Gastroesophageal sphincter (tissue), 4 donors: ENCODE results near the gene NOS3. TPM values are rescaled to one million over a fixed set of nuclear protein-coding genes. Genes with fewer than 3 reads are reported as not detected.

Experiments
- ATAC-seq: fragments of 150-250 bp; one replicate; pipeline ENCODE4 v1.9.1; 2016; ENCODE audit warnings: mild to moderate bottlenecking, moderate library complexity
- H3K27ac ChIP-seq, 4 donors: fragments of 200-600 bp; sonication (generic) in 3 of 4; 1 replicate in 3 of 4; 2 replicates in 1 of 4; pipeline ENCODE4 v1.5.1; 2016 to 2019
- H3K27me3 ChIP-seq: fragments of 200-600 bp; sonication (generic); one replicate; pipeline ENCODE4 v1.5.1; 2019
- H3K36me3 ChIP-seq, 2 donors: fragments of 200-600 bp; sonication (generic); one replicate each; pipeline ENCODE4 v1.5.1; 2019; ENCODE audit warnings: control low read depth in 1 of 2
- H3K4me1 ChIP-seq, 3 donors: fragments of 200-600 bp; sonication (generic); 1 replicate in 2 of 3; 2 replicates in 1 of 3; pipeline ENCODE4 v1.5.1; 2016 to 2019; ENCODE audit warnings: control low read depth in 2 of 3
- H3K4me3 ChIP-seq, 2 donors: fragments of 200-600 bp; sonication (generic); one replicate each; pipeline ENCODE4 v1.5.1; 2019; ENCODE audit warnings: mild to moderate bottlenecking in 1 of 2, moderate library complexity in 1 of 2
- H3K9me3 ChIP-seq, 3 donors: fragments of 200-600 bp; sonication (generic); one replicate each; pipeline ENCODE4 v1.5.1; 2017 to 2019; ENCODE audit warnings: control low read depth in 2 of 3
- EP300 ChIP-seq: sonication (generic); formaldehyde crosslinking; IDR thresholded peaks from one replicate; pipeline ENCODE4 v1.6.1; 2017; ENCODE audit warnings: antibody characterized with exemption, mild to moderate bottlenecking
- POLR2A ChIP-seq, 2 donors: fragments of 450-650 bp; IDR thresholded peaks; one replicate each; pipeline ENCODE4 v1.6.1; 2017; ENCODE audit warnings: antibody characterized with exemption in 2 of 2, mild to moderate bottlenecking in 2 of 2, moderate library complexity in 1 of 2
- POLR2AphosphoS5 ChIP-seq: sonication (generic); formaldehyde crosslinking; IDR thresholded peaks from one replicate; pipeline ENCODE4 v1.6.1; 2017; ENCODE audit warnings: antibody characterized with exemption
- WGBS, 2 donors: methylation state at CpG; one replicate each; pipeline ENCODE4 v1.1.5; 2018; ENCODE audit warnings: low coverage in 1 of 2; 5-methylcytosine and 5-hydroxymethylcytosine counted together
- total RNA-seq, 4 donors: library from RNA; depleted of rRNA; stranded (reverse); fragments of >200 nt; gene quantifications; one replicate each; pipeline ENCODE4 v1.1.0, GENCODE V29; 2016
- TF ChIP-seq, protein P1 (sequence below), 4 experiments: fragments of 200-600 bp in 2 of 4; fragments of 450-650 bp in 2 of 4; sonication (generic) in 1 of 4; IDR thresholded peaks; one replicate each; pipeline ENCODE4 v1.5.1; 2017 to 2019; ENCODE audit warnings: antibody characterized with exemption in 4 of 4, mild to moderate bottlenecking in 2 of 4, moderate library complexity in 2 of 4

The NOS3 gene
- total RNA-seq, 4 donors from 2014 or later: 6.8 to 29.4 (median 13.5) TPM

DNA sequence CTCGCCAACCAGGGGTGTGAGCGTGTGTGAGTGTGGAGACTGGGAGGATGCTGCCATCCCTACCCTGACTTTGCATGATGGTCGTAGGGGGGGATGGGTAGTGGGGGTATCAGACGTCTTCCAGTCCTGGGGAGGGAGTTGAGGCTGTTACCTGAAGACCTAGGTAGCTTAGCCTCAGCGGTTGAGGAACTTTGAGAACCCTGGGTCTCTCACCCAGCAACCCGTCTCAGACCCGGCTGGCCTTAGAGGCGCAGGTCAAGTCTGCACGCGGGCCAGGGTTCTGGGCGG is 71.2 kb downstream of the NOS3 start:
- Histone ChIP-seq H3K27ac (peak overlapping the region in 3 of 4 donors; percentile 86 to 99 (median 95)), H3K4me1 (peaks cover 5 to 60% (median 35%) of the 10 kb centered on the region in 3 donors), H3K4me3 (peak overlapping the region in 1 of 2 donors; percentile 43), H3K27me3 (no peaks in the 10 kb centered on the region), H3K36me3 (peaks cover 0 to 41% of the 10 kb centered on the region in 2 donors), H3K9me3 (no peaks in the 10 kb centered on the region)
- ATAC-seq: no peak
- TF ChIP-seq, protein P1, sequence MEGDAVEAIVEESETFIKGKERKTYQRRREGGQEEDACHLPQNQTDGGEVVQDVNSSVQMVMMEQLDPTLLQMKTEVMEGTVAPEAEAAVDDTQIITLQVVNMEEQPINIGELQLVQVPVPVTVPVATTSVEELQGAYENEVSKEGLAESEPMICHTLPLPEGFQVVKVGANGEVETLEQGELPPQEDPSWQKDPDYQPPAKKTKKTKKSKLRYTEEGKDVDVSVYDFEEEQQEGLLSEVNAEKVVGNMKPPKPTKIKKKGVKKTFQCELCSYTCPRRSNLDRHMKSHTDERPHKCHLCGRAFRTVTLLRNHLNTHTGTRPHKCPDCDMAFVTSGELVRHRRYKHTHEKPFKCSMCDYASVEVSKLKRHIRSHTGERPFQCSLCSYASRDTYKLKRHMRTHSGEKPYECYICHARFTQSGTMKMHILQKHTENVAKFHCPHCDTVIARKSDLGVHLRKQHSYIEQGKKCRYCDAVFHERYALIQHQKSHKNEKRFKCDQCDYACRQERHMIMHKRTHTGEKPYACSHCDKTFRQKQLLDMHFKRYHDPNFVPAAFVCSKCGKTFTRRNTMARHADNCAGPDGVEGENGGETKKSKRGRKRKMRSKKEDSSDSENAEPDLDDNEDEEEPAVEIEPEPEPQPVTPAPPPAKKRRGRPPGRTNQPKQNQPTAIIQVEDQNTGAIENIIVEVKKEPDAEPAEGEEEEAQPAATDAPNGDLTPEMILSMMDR (IDR thresholded peaks at IDR 0.05): no peak
- no peak for TF ChIP-seq POLR2AphosphoS5
- TF ChIP-seq EP300: no peak
- no peak for TF ChIP-seq POLR2A (IDR thresholded peaks at IDR 0.05)
- no CpG with 5 or more reads among the region's 11 CpGs for WGBS, 2 donors

GRCh38 chr7:151062399-151063211 is 71.8 kb downstream of the NOS3 start:
- peak overlapping the region; percentile 19 to 99 (median 90) for H3K27ac ChIP-seq
- H3K4me3 ChIP-seq: peak overlapping the region; percentile 13 to 43
- no peaks in the 10 kb centered on the region for H3K9me3 ChIP-seq
- peaks cover 0 to 47% of the 10 kb centered on the region in 2 donors for H3K36me3 ChIP-seq
- TF ChIP-seq EP300 (no peak), POLR2A (IDR thresholded peaks at IDR 0.05) (no peak), POLR2AphosphoS5 (no peak)
- TF ChIP-seq, protein P1 (IDR thresholded peaks at IDR 0.05): no peak
- WGBS, 2 donors: no CpG with 5 or more reads among the region's 43 CpGs
- ATAC-seq: peak; percentile 39
- peaks cover 3 to 56% (median 30%) of the 10 kb centered on the region in 3 donors for H3K4me1 ChIP-seq
- no peaks in the 10 kb centered on the region for H3K27me3 ChIP-seq

DNA sequence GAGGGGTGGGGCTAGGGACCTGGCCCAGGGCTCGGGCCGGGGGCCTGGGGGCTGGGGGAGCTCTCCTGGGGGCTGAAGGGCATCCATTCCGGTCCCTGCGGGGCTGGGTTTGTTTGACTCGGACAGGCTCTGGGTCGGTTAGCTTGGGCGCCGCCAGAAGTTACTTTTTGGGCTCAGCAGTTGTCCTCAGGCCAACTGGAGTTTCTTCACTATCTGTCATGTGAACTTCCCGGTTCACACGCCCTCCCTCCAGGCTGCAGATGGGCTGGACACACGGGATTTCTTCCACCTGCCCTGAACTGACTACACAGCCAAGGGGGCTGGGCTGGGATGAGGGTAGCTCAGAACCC is 72.4 kb downstream of the NOS3 start:
- ATAC-seq: peak; percentile 35

More for the DNA sequence above, 72.4 kb downstream of the NOS3 start:
- 0% methylated on average over 1 of the region's 11 CpGs; no CpG with 5 or more reads in 1 of the 2 donors for WGBS, 2 donors
- Histone ChIP-seq H3K4me3 (peak overlapping the region; percentile 13 to 43), H3K9me3 (no peaks in the 10 kb centered on the region), H3K27ac (peak overlapping the region; percentile 19 to 99 (median 90)), H3K4me1 (peaks cover 3 to 54% (median 30%) of the 10 kb centered on the region in 3 donors), H3K27me3 (no peaks in the 10 kb centered on the region), H3K36me3 (peaks cover 0 to 53% of the 10 kb centered on the region in 2 donors)
- TF ChIP-seq EP300: no peak
- peak; percentile 53 for TF ChIP-seq POLR2AphosphoS5
- TF ChIP-seq, protein P1 (IDR thresholded peaks at IDR 0.05): no peak
- no peak for TF ChIP-seq POLR2A (IDR thresholded peaks at IDR 0.05)

Other genes with a start within 250 kb of the NOS3 start
- gene TMEM176B, start 190.7 kb upstream of the NOS3 start, total RNA-seq: 10 to 100 TPM; 18.2 to 69.3 (median 52.6) TPM
- gene TMEM176A, start 190.2 kb upstream of the NOS3 start, total RNA-seq: 10 to 100 TPM in 3 of 4 donors, 1 to 10 TPM in 1; 6.5 to 42.4 (median 28.7) TPM
- gene AOC1, start 138.5 kb upstream of the NOS3 start, total RNA-seq: under 1 TPM in 2 of 4 donors, not detected in 2; 0.69 TPM
- gene KCNH2, start 12.7 kb upstream of the NOS3 start, total RNA-seq: 10 to 100 TPM; 26.6 to 63.8 (median 36.3) TPM
- gene ATG9B, start 33.5 kb downstream of the NOS3 start, total RNA-seq: under 1 TPM in 2 of 4 donors, not detected in 2; 0.15 to 0.31 TPM
- gene ABCB8, start 37.4 kb downstream of the NOS3 start, total RNA-seq: 10 to 100 TPM; 13.2 to 33.0 (median 18.8) TPM
- 1 to 10 TPM in 3 of 4 donors, not detected in 1; 1.7 to 3.1 (median 2.1) TPM for gene ASIC3, start 57.5 kb downstream of the NOS3 start, total RNA-seq
- gene CDK5, start 66.9 kb downstream of the NOS3 start, total RNA-seq: 1 to 10 TPM; 3.4 to 8.8 (median 6.4) TPM
- 100 to 1,000 TPM in 2 of 4 donors, 10 to 100 TPM in 2; 77.8 to 152 (median 95.7) TPM for gene SLC4A2, start 68.6 kb downstream of the NOS3 start, total RNA-seq
- 10 to 100 TPM; 51.3 to 82.2 (median 60.8) TPM for gene FASTK, start 89.8 kb downstream of the NOS3 start, total RNA-seq
- 10 to 100 TPM; 38.4 to 57.2 (median 44.7) TPM for gene TMUB1, start 92.5 kb downstream of the NOS3 start, total RNA-seq
- 10 to 100 TPM; 36.3 to 68.2 (median 55.7) TPM for gene AGAP3, start 95.5 kb downstream of the NOS3 start, total RNA-seq
- not detected for gene GBX1, start 176.7 kb downstream of the NOS3 start, total RNA-seq
- gene ASB10, start 196.2 kb downstream of the NOS3 start, total RNA-seq: not detected
- gene H2BK1, start 219.5 kb downstream of the NOS3 start, total RNA-seq: not detected
- gene ABCF2, start 236.2 kb downstream of the NOS3 start, total RNA-seq: 10 to 100 TPM; 30.5 to 43.1 (median 36.5) TPM
- 10 to 100 TPM; 18.0 to 38.1 (median 25.7) TPM for gene CHPF2, start 241.5 kb downstream of the NOS3 start, total RNA-seq